ENCODE data around the gene WDFY3. TPM values are rescaled to one million over a fixed set of nuclear protein-coding genes. Genes with fewer than 3 reads are reported as not detected.

WDFY3 gene
- total and polyA plus RNA-seq, 8 donors, result 3.2 to 163 (median 28.4) TPM

- H3K27ac ChIP-seq, result no peak overlapping the region
- TF ChIP-seq POLR2AphosphoS5 (IDR thresholded peaks at IDR 0.05), result no peak
- no peak for TF ChIP-seq POLR2A (IDR thresholded peaks at IDR 0.05)
- H3K4me1 ChIP-seq, result no peaks in the 10 kb centered on the region
- intact Hi-C loops (cut with DNase I; ENCODE audit: low total_unique reads), result no loop called here
- no peak for DNase-seq
- H3K27me3 ChIP-seq, result no peaks in the 10 kb centered on the region
- H3K4me3 ChIP-seq, result no peak overlapping the region
- peaks cover 0 to 37% (median 36%) of the 10 kb centered on the region in 4 donors for H3K36me3 ChIP-seq
- no peaks in the 10 kb centered on the region for H3K9me3 ChIP-seq
Measured at GRCh38 chr4:84826681-84827080, 139.8 kb downstream of the WDFY3 start.

GRCh38 chr4:84825701-84826341 lies 140.7 kb downstream of the WDFY3 start:
- H3K9me3 ChIP-seq, result no peaks in the 10 kb centered on the region
- H3K4me3 ChIP-seq, result no peak overlapping the region
- no peak for DNase-seq
- TF ChIP-seq POLR2AphosphoS5 (IDR thresholded peaks at IDR 0.05) (no peak), EP300 (IDR thresholded peaks at IDR 0.05) (no peak), POLR2A (IDR thresholded peaks at IDR 0.05) (no peak), CTCF (IDR thresholded peaks at IDR 0.05) (no peak)
- peaks cover 0 to 38% (median 34%) of the 10 kb centered on the region in 4 donors for H3K36me3 ChIP-seq
- H3K4me1 ChIP-seq, result no peaks in the 10 kb centered on the region
- H3K27ac ChIP-seq, result no peak overlapping the region
- H3K27me3 ChIP-seq, result no peaks in the 10 kb centered on the region
- intact Hi-C loops (cut with DNase I; ENCODE audit: low total_unique reads), result no loop called here
- WGBS, 5 donors, result 89 to 92% (median 91%) methylated on average over 5 of the region's 5 CpGs

GRCh38 chr4:84821064-84821463 lies 145.4 kb downstream of the WDFY3 start:
- intact Hi-C loops (cut with DNase I; ENCODE audit: low total_unique reads), result no loop called here
- no peak for TF ChIP-seq POLR2AphosphoS5 (IDR thresholded peaks at IDR 0.05)
- no peak for TF ChIP-seq POLR2A (IDR thresholded peaks at IDR 0.05)
- TF ChIP-seq EP300 (IDR thresholded peaks at IDR 0.05), result no peak
- no peak for TF ChIP-seq CTCF (IDR thresholded peaks at IDR 0.05)
- H3K27ac ChIP-seq, result no peak overlapping the region
- no peaks in the 10 kb centered on the region for H3K4me1 ChIP-seq
- H3K27me3 ChIP-seq, result no peaks in the 10 kb centered on the region
- H3K36me3 ChIP-seq, result peaks cover 0 to 54% (median 45%) of the 10 kb centered on the region in 4 donors
- no peak for DNase-seq
- WGBS, 5 donors, result 69 to 84% (median 75%) methylated on average over 1 of the region's 1 CpG
- no peaks in the 10 kb centered on the region for H3K9me3 ChIP-seq
- no peak overlapping the region for H3K4me3 ChIP-seq

GRCh38 chr4:84814094-84814750 lies 152.3 kb downstream of the WDFY3 start:
- 74 to 83% (median 80%) methylated on average over 5 of the region's 5 CpGs for WGBS, 5 donors
- no peak overlapping the region for H3K27ac ChIP-seq
- intact Hi-C loops (cut with DNase I; ENCODE audit: low total_unique reads), result no loop called here

GRCh38 chr4:84809946-84810345 lies 156.5 kb downstream of the WDFY3 start:
- no peaks in the 10 kb centered on the region for H3K9me3 ChIP-seq
- no peak overlapping the region for H3K4me3 ChIP-seq
- no peaks in the 10 kb centered on the region for H3K27me3 ChIP-seq
- intact Hi-C loops (cut with DNase I; ENCODE audit: low total_unique reads), result no loop called here
- no peak for DNase-seq
- H3K27ac ChIP-seq, result no peak overlapping the region
- TF ChIP-seq EP300 (IDR thresholded peaks at IDR 0.05), result no peak
- no peak for TF ChIP-seq POLR2A (IDR thresholded peaks at IDR 0.05)
- TF ChIP-seq CTCF (IDR thresholded peaks at IDR 0.05), result no peak
- no peak for TF ChIP-seq POLR2AphosphoS5 (IDR thresholded peaks at IDR 0.05)
- no peaks in the 10 kb centered on the region for H3K4me1 ChIP-seq
- peaks cover 0 to 38% (median 28%) of the 10 kb centered on the region in 4 donors for H3K36me3 ChIP-seq
- 74 to 87% (median 80%) methylated on average over 9 of the region's 9 CpGs for WGBS, 5 donors

More at GRCh38 chr4:84814094-84814750, 152.3 kb downstream of the WDFY3 start:
- H3K27me3 ChIP-seq, result no peaks in the 10 kb centered on the region
- TF ChIP-seq POLR2AphosphoS5 (IDR thresholded peaks at IDR 0.05) (peak in 1 of 3 donors; percentile 21), EP300 (IDR thresholded peaks at IDR 0.05) (no peak)
- peaks cover 0 to 50% (median 37%) of the 10 kb centered on the region in 4 donors for H3K36me3 ChIP-seq
- no peaks in the 10 kb centered on the region for H3K4me1 ChIP-seq
- no peaks in the 10 kb centered on the region for H3K9me3 ChIP-seq
- no peak overlapping the region for H3K4me3 ChIP-seq
- DNase-seq, result peak; percentile 12 to 27

Data from stomach (tissue), 9 donors.